Immature natural killer cell (primary cell): ENCODE measurements around the gene KRTAP10-7. TPM values are rescaled to one million over a fixed set of nuclear protein-coding genes. Genes with fewer than 3 reads are reported as not detected.
"Not testable (repeated sequence)": the region's sequence is repeated elsewhere in the genome, so short reads cannot be mapped to it uniquely, and the experiment has no call there.

Source experiments
- DNase-seq, 3 donors: peaks; one replicate each; pipeline ENCODE4 v3.0.0; 2022; ENCODE audit warnings: mixed read lengths in 1 of 3
- H3K27ac Mint-ChIP-seq, 6 donors: one replicate each; pipeline ENCODE4 v1.8.0; 2020; ENCODE audit warnings: mixed read lengths in 6 of 6, mild to moderate bottlenecking in 5 of 6, inconsistent platforms in 4 of 6, moderate library complexity in 3 of 6
- H3K27me3 Mint-ChIP-seq, 3 donors: one replicate each; pipeline ENCODE4 v1.8.0; 2020 to 2021; ENCODE audit warnings: low read depth in 3 of 3, mild to moderate bottlenecking in 3 of 3, mixed read lengths in 3 of 3, moderate library complexity in 3 of 3, inconsistent platforms in 1 of 3
- H3K36me3 Mint-ChIP-seq, 3 donors: one replicate each; pipeline ENCODE4 v1.8.0; 2020; ENCODE audit warnings: mixed read lengths in 3 of 3, inconsistent platforms in 2 of 3, mild to moderate bottlenecking in 2 of 3
- H3K4me1 Mint-ChIP-seq, 2 donors: one replicate each; pipeline ENCODE4 v1.8.0; 2020; ENCODE audit warnings: inconsistent platforms in 2 of 2, mild to moderate bottlenecking in 2 of 2, mixed read lengths in 2 of 2, moderate library complexity in 1 of 2
- H3K4me3 Mint-ChIP-seq, 5 donors: one replicate each; pipeline ENCODE4 v1.8.0; 2020; ENCODE audit warnings: mild to moderate bottlenecking in 5 of 5, mixed read lengths in 5 of 5, inconsistent platforms in 3 of 5, moderate library complexity in 3 of 5
- H3K9me3 Mint-ChIP-seq, 6 donors: one replicate each; pipeline ENCODE4 v1.8.0; 2020; ENCODE audit warnings: mild to moderate bottlenecking in 6 of 6, mixed read lengths in 6 of 6, inconsistent platforms in 4 of 6, moderate library complexity in 3 of 6
- polyA plus RNA-seq, 3 donors: library from polyadenylated mRNA; unstranded; fragments of 300-500 nt; fragmentation: Illumina TruSeq; gene quantifications; one replicate each; pipeline ENCODE4 v1.2.3, GENCODE V29; 2021

Gene KRTAP10-7
- polyA plus RNA-seq: not detected

DNA sequence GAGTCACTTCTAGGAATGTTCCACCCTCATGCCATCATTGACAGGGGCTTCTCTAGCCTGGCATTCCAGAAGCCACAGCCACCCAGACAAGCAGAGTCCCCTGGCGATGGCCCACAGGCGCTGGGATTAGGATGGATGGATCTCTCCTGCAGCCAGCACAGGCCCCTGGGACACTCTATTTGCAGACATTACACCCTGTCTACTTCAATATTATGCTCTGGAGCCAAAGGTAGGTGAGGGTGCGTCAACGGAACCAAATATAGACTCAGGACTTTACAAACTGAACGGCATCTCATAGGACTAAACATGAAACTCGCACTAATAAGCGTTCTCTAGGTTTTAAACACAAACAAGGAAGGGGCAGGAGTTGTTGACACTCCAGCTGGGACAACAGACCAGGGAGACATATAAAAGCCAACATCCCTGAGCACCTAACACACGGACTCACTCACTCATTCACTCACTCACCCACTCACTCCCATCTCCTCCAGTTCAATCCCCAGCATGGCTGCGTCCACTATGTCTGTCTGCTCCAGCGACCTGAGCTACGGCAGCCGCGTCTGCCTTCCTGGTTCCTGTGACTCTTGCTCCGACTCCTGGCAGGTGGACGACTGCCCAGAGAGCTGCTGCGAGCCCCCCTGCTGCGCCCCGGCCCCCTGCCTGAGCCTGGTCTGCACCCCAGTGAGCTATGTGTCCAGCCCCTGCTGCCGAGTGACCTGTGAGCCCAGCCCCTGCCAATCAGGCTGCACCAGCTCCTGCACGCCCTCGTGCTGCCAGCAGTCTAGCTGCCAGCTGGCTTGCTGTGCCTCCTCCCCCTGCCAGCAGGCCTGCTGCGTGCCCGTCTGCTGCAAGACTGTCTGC is at the start of gene KRTAP10-7:
KRTAP10-7 (plus strand) TSS at position 480 of the 861 bp plus-strand sequence; CDS start at position 505, 25 bp downstream.
- H3K4me3 Mint-ChIP-seq, H3K9me3 Mint-ChIP-seq, DNase-seq, H3K27ac Mint-ChIP-seq, H3K4me1 Mint-ChIP-seq, H3K36me3 Mint-ChIP-seq: not testable (repeated sequence)
- H3K27me3 Mint-ChIP-seq: peaks cover 0 to 14% (median 4%) of the 10 kb centered on the region in 3 donors

GRCh38 chr21:44550807-44551206 is 49.6 kb upstream of the KRTAP10-7 start:
- no peak for DNase-seq
- Mint-ChIP-seq H3K36me3 (peaks cover 13 to 15% (median 14%) of the 10 kb centered on the region in 3 donors), H3K27ac (peak overlapping the region in 1 of 6 donors; percentile 35), H3K27me3 (peaks cover 3 to 6% (median 4%) of the 10 kb centered on the region in 3 donors), H3K4me1 (peaks cover 26 to 31% of the 10 kb centered on the region in 2 donors), H3K4me3 (no peak overlapping the region), H3K9me3 (peaks cover 10 to 21% (median 12%) of the 10 kb centered on the region in 6 donors)

- Mint-ChIP-seq H3K27me3 (peaks cover 3 to 6% (median 4%) of the 10 kb centered on the region in 3 donors), H3K9me3 (peaks cover 10 to 14% (median 12%) of the 10 kb centered on the region in 6 donors), H3K4me1 (peaks cover 26 to 31% of the 10 kb centered on the region in 2 donors), H3K4me3 (no peak within 1 kb of the TSS), H3K36me3 (peaks cover 11 to 15% (median 14%) of the 10 kb centered on the region in 3 donors), H3K27ac (peak within 1 kb of the TSS in 1 of 6 donors; percentile 35)
- DNase-seq: no peak
These were observed 48.9 kb upstream of the KRTAP10-7 start, which contains the start of gene KRTAP10-2 for GRCh38 chr21:44551340-44551961. TSS of gene KRTAP10-2 (minus strand) at chr21:44551505. CDS start at chr21:44551458, 47 bp downstream.

GRCh38 chr21:44552136-44552535 is 48.3 kb upstream of the KRTAP10-7 start:
- H3K9me3 Mint-ChIP-seq: peaks cover 4 to 8% (median 5%) of the 10 kb centered on the region in 6 donors
- H3K27me3 Mint-ChIP-seq: peaks cover 3 to 4% (median 4%) of the 10 kb centered on the region in 3 donors
- peaks cover 22 to 25% of the 10 kb centered on the region in 2 donors for H3K4me1 Mint-ChIP-seq
- H3K4me3 Mint-ChIP-seq: no peak overlapping the region
- no peak for DNase-seq
- H3K27ac Mint-ChIP-seq: no peak overlapping the region
- H3K36me3 Mint-ChIP-seq: peaks cover 5 to 11% (median 7%) of the 10 kb centered on the region in 3 donors

GRCh38 chr21:44552681-44553080 is 47.7 kb upstream of the KRTAP10-7 start:
- Mint-ChIP-seq H3K9me3 (peaks cover 0 to 2% (median under 1%) of the 10 kb centered on the region in 6 donors), H3K4me3 (no peak overlapping the region), H3K4me1 (peaks cover 17 to 20% of the 10 kb centered on the region in 2 donors), H3K27me3 (peaks cover 3 to 4% (median 3%) of the 10 kb centered on the region in 3 donors), H3K27ac (no peak overlapping the region), H3K36me3 (peaks cover 0 to 5% (median 2%) of the 10 kb centered on the region in 3 donors)
- DNase-seq: no peak

DNA sequence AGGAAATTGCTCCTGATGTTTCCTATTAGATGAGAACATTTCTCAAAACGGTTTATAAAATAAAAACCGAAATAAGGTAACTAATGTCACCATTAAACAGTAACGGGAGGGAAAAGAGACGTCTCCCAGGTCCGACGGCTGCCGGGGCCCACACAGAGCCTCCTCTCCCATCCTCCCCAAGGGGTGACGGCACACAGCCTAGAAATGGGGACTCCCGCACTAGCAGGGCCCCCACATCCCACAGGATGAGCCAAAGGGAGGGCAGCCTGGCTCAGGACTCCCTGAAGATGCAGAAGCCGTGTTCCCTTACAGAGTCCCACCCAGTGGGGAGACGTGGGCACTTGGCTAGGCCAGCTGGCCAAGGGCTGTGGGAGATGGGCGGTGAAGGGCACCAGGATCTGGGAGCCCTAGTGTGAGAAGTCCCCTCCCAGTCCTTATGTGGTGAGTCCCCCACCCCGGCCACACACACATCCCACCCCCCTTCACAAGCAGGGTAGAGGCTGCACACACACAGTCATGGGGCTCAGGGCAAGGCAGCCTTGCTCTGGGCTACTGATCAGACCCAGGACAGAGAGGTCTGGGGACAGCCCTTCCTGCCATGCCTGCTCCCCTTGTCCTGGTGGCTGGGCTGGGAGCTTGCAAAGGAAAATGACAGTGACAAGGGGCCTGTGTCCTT is 45.1 kb upstream of the KRTAP10-7 start:
- peaks cover 0 to 3% (median 0%) of the 10 kb centered on the region in 3 donors for H3K36me3 Mint-ChIP-seq
- no peak overlapping the region for H3K27ac Mint-ChIP-seq
- no peak for DNase-seq
- peaks cover 0 to 2% (median 0%) of the 10 kb centered on the region in 6 donors for H3K9me3 Mint-ChIP-seq
- peaks cover 2 to 6% (median 2%) of the 10 kb centered on the region in 3 donors for H3K27me3 Mint-ChIP-seq
- H3K4me3 Mint-ChIP-seq: no peak overlapping the region
- H3K4me1 Mint-ChIP-seq: no peaks in the 10 kb centered on the region

DNA sequence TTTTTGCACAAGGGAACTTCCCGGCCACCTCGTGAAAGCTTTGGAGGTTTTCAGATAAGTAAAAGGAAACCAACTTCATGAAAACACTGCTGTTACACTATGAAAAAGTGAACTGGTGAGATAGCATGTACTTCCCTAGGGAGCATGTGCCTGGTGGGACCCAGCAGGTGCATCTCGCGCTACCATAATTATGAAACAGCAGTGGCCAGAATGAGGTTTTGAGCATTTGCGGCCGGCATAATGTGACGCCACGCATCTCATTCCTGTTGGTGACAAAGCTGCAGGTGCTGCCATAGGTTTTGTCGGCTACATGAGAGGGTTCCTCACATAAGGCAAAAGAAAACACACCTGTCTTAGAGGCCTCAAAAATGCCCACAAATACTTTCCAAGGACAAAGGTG is 43.5 kb upstream of the KRTAP10-7 start:
- Mint-ChIP-seq H3K27ac (no peak overlapping the region), H3K4me3 (no peak overlapping the region), H3K9me3 (peaks cover 0 to 4% (median 1%) of the 10 kb centered on the region in 6 donors), H3K36me3 (peaks cover 0 to 3% (median 0%) of the 10 kb centered on the region in 3 donors), H3K4me1 (no peaks in the 10 kb centered on the region), H3K27me3 (peaks cover 0 to 6% (median 2%) of the 10 kb centered on the region in 3 donors)
- no peak for DNase-seq

DNA sequence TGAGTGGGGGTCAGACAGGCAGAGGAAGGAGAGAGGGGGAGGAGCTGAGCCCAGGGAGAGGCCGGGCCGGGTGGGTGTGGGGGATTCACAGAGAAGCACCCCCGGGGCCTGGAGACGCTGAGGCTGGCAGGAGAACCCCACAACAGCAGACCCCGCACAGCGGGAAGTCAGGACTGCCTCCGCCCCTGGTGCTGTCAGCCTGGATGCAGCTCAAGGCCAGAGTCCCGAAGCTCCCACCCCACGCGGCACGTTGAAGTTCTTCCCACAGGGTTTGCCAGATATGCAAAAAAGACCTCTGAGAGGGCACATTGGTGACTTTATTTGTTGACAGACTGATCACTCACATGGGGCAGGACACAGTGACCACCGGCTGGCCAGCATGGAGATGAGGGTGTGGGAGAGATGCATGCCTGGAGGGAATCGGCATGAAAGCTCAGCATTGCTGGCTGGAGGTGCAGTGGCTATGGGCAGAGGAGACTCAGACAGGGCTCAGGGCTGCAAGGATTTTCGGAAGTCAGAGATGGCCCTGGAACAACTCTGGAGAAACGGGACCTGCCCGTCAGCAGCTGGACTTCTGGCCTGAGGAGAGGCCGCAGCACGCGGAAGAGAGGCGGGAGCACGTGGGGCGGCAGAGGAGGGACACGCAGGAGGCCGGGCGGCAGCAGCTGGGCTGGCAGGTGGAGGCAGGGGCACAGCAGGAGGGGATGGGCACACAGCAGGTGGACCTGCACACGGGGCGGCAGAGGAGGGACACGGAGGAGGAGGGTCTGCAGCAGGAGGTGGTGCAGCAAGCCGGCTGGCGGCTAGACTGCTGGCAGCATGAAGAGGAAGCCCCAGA is 42.7 kb upstream of the KRTAP10-7 start:
- Mint-ChIP-seq H3K4me3 (no peak overlapping the region), H3K27me3 (peaks cover 0 to 6% (median 2%) of the 10 kb centered on the region in 3 donors), H3K27ac (no peak overlapping the region), H3K36me3 (peaks cover 0 to 3% (median 0%) of the 10 kb centered on the region in 3 donors), H3K4me1 (no peaks in the 10 kb centered on the region), H3K9me3 (peaks cover 0 to 9% (median 4%) of the 10 kb centered on the region in 6 donors)
- DNase-seq: no peak

DNA sequence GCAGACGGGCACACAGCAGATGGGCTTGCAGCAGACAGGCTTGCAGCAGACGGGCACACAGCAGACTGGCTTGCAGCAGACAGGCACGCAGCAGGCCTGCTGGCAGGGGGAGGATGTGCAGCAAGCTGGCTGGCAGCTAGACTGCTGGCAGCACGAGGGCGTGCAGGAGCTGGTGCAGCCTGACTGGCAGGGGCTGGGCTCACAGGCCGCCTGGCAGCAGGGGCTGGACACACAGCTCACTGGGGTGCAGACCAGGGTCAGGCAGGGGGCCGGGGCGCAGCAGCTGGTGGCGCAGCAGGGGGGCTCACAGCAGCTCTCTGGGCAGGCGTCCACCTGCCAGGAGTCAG is 42.1 kb upstream of the KRTAP10-7 start:
- not testable (repeated sequence) for DNase-seq, H3K36me3 Mint-ChIP-seq, H3K4me1 Mint-ChIP-seq, H3K4me3 Mint-ChIP-seq, H3K27ac Mint-ChIP-seq, H3K9me3 Mint-ChIP-seq, H3K27me3 Mint-ChIP-seq

DNA sequence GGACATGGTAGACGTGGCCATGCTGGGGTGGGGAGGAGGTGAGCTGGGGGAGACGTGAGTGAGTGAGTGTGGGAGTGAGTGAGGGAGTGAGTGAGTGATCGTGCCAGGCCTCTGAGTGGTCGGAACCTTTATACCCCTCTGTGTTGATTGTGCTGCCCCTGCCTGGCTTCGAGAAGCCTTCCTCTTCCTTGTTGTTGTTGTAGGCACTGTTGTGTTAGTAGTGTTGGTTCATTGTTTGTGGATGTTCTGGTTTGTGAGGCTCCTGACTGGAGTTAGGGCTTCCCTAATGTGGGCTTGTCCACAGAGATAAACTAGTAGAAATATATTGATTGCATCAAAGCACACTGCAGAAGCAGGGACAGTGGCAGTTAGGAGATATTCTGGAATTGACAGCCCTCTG is 41.7 kb upstream of the KRTAP10-7 start, which contains the start of gene KRTAP10-3:
KRTAP10-3 (minus strand) TSS at position 101 of the 400 bp plus-strand sequence; CDS start at position 21, 80 bp downstream.
- Mint-ChIP-seq H3K4me1 (no peaks in the 10 kb centered on the region), H3K27ac (no peak within 1 kb of the TSS), H3K4me3 (no peak within 1 kb of the TSS), H3K9me3 (peaks cover 0 to 9% (median 5%) of the 10 kb centered on the region in 6 donors), H3K36me3 (peaks cover 0 to 3% (median 0%) of the 10 kb centered on the region in 3 donors), H3K27me3 (peaks cover 0 to 6% (median 2%) of the 10 kb centered on the region in 3 donors)
- DNase-seq: no peak

DNA sequence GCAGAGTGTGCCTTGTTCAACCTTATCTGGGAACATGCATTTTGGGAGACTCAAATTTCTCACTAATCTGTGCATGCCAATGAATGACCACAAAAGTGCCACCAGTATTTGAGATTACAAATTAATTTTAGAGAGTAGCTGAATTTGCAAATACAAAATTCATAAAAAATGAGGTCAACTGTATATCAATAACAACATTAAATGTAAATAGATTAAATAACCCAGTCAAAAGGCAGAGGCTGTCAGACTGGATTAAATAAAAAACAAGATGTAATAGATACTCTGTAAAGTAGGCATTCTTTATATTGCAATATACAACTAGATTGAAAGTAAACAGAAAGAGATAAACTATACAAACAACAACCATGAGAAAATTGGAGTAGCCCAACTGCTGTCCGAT is 36.3 kb upstream of the KRTAP10-7 start:
- H3K9me3 Mint-ChIP-seq: peaks cover 0 to 9% (median 5%) of the 10 kb centered on the region in 6 donors
- H3K27ac Mint-ChIP-seq: peak overlapping the region in 3 of 6 donors; percentile 1 to 68 (median 47)
- no peak for DNase-seq
- peaks cover 13 to 14% of the 10 kb centered on the region in 2 donors for H3K4me1 Mint-ChIP-seq
- no peak overlapping the region for H3K4me3 Mint-ChIP-seq
- peaks cover under 1 to 4% (median 3%) of the 10 kb centered on the region in 3 donors for H3K27me3 Mint-ChIP-seq
- no peaks in the 10 kb centered on the region for H3K36me3 Mint-ChIP-seq

DNA sequence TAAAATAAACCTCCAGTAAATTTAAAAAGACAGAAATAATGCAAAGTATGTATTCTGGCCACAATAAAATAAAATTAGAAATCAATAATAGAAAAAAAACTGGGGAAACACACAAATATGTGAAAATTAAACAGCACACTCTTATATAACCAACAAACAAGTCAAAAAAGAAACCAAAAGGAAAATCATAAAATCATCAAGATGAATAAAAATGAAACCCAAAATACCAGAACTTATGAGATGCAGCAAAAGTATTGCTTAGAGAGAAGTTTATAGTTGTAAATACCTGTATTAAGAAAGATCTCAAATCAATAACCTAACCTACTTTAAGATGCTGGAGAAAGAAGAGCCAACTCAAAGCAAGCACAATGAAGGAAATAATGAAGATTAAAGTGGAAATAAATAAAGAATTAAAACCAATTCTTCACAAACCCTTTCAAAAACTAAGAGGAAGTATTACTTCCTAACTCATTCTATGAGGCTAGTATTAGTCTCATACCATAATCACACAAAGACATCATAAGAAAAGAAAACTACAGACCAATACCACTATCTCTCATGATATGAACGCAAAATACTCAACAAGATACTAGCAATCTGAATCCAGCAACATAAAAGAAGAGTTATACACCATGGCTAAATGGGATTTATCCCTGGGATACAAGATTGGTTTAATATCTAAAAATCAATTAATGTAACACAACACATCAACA is 35.4 kb upstream of the KRTAP10-7 start:
- no peak for DNase-seq
- H3K36me3 Mint-ChIP-seq: no peaks in the 10 kb centered on the region
- peak overlapping the region in 2 of 5 donors; percentile 38 to 48 for H3K4me3 Mint-ChIP-seq
- peaks cover 0 to 7% (median 5%) of the 10 kb centered on the region in 6 donors for H3K9me3 Mint-ChIP-seq
- peaks cover 3 to 7% (median 5%) of the 10 kb centered on the region in 3 donors for H3K27me3 Mint-ChIP-seq
- H3K27ac Mint-ChIP-seq: peak overlapping the region; percentile 16 to 84 (median 74)
- H3K4me1 Mint-ChIP-seq: peaks cover 13 to 14% of the 10 kb centered on the region in 2 donors
